PC-9 (cell line): ENCODE measurements around the gene RCAN1.

Experiments
- CTCF ChIP-seq: fragments of 200-600 bp; sonication (generic); conservative IDR thresholded peaks from 2 replicates; pipeline ENCODE4 v1.6.1; 2017; ENCODE audit warnings: mixed run types, antibody characterized with exemption, mild to moderate bottlenecking, moderate library complexity
- EZH2 ChIP-seq: fragments of 200-600 bp; sonication (generic); IDR thresholded peaks from 2 replicates; pipeline ENCODE4 v1.8.0; 2017; ENCODE audit warnings: antibody characterized with exemption, low read depth

- TF ChIP-seq CTCF (no peak), EZH2 (no peak)
Observed at GRCh38 chr21:34523019-34523555, 91.8 kb downstream of the RCAN1 start.
